HK-2 (cell line): ENCODE data around the gene STIMATE.

Source experiments
- DNase-seq: peaks from one replicate; pipeline ENCODE4 v3.0.0-alpha.2; 2018; ENCODE audit not compliant: unreplicated experiment

STIMATE gene

DNA sequence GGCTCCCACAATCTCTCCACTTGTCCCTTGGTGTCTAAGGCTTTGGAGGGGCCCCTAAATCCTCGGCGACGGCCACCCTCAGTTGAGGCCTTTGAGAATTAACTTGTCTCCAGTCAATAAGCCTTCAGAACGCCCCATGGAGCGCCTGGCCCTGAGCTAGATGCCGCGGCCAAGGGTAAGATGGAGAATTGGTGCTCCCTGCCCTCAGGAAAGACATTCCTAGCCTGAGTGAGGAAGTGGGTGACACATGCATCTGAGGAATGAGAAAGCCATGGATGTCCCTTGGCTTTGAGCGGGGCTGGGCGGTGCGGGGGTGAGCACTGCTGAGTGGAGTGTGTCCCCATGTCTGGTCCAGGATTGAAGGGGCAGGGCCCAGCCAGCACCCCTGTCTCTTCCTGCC, 80.1 kb downstream of the STIMATE start:
- no peak for DNase-seq

DNA sequence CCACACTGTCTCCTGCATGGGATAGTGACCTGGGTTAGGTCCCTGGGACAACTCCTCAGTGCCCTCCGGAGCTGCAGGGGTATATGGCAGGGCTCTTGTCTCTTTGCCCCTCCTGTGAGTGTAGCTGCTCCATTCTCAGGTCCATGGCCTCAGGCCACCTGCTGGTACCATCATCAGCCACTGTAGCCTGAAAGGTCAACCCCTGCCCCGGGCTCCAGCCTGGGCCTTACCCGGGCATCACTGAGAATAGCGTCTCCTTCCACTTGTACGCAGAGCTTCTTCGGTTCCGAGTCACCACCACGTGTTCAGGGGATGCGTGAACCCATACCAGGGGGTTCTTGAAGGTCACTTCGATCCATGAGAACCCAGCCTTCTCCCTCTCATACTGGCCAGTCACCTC, 80.7 kb downstream of the STIMATE start:
- no peak for DNase-seq

GRCh38 chr3:52816199-52816598, 81.1 kb downstream of the STIMATE start:
- DNase-seq = no peak

- DNase-seq = no peak
Measured at GRCh38 chr3:52813810-52814209, 83.5 kb downstream of the STIMATE start.

DNA sequence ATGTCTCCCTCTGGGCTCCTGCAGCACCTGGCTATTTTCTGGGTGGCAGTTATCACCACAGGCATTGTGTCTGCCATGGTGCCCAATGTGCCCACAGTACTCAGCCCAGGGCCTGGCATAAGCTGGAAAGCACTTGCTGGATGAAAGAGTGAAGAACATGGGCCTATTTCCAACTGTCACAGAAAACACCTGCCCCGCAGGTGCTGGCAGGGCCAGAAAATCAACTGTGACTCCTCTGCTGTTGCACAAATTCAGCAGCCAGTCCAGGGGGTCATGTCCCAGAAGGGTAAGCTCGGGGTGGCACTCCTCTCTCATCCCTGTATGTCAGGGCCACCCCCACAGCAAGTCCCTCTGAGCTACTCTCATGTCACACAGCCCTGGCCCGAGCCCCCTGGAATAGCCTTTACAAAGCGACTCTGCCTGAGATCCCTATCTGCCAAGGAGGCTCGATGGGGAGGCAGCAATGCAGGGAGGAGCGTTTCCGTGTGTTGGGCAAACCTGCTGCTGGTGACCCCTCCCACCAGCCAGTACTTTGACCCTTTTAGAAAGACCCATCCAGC, 85.8 kb downstream of the STIMATE start:
- no peak for DNase-seq

DNA sequence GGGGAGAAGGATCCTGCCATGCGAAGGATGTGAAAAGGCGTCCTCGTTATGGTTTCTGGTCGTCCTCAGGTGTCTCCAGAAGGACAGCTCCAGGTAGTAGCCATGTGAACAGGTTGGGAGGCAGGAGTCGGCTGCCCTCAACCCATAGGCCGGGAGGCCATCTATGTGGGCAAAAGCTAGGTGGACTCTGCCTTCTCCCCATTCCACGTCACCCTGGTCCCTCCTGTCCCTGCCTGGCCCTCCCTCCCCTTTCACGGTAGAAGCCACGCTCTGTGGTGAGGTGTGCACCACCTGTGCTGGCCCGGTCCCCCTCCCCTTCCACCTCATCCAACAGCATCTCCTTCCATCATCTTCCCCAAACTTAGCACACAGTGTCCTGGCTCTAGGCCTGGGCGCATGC, 86.4 kb downstream of the STIMATE start:
- DNase-seq = no peak

- DNase-seq = no peak
Measured at GRCh38 chr3:52809662-52810377, 87.5 kb downstream of the STIMATE start.

DNA sequence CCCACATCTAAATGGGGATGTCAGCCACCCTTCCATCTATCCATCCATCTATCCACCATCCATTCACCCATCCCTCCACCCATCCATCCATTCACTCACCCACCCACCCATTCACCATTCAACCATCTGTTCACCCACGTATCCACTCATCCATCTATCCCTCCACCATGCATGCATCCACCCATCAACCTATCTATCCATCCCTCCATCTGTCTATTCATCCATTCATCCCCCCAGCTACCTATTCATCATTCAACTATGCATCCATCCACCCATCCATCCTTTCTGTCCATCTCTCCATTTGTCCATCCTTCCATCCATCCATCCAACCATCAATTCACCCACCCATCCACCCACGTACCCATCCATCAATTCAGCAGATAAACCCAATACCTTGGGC, 88.2 kb downstream of the STIMATE start:
- no peak for DNase-seq

DNA sequence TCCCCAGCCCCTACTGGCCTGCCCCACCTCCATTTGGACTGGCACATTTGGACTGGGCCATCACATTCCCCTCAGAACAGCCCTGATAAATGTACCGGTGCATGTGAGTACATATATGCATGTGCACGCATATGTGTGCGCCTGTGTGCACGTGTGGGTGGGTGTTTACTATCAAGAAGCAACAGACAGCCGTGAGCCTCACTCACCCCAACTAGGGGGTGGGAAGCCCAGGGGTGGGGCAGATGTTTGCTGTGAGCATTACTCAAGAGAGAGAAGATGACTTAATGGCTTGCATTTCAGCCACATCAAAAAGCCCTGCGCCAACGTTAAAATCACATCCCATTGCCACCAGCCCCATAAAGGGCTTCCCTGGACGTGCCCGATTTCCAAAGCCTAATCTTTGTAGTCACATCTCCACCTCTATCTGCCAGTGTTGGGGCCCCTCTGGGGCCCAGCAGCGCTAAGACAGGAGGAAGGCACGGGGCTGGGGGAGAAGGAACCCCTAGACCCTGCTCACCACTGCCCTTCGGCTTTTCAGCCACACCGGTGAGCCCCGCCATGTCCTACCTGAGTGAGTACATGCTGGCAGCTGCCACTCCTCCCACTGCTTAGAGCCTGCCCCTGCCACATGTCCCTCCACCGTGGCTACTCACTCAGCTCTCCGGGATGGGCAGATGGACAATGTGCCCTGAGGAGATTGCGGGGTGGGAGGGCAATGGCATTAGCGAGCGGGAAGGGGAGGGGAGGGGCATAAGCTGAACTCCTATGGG, 91.9 kb downstream of the STIMATE start:
- DNase-seq = no peak

- DNase-seq = no peak
Measured at GRCh38 chr3:52801839-52802238, 95.5 kb downstream of the STIMATE start.

- no peak for DNase-seq
Measured at GRCh38 chr3:52800079-52800478, 97.3 kb downstream of the STIMATE start.

DNA sequence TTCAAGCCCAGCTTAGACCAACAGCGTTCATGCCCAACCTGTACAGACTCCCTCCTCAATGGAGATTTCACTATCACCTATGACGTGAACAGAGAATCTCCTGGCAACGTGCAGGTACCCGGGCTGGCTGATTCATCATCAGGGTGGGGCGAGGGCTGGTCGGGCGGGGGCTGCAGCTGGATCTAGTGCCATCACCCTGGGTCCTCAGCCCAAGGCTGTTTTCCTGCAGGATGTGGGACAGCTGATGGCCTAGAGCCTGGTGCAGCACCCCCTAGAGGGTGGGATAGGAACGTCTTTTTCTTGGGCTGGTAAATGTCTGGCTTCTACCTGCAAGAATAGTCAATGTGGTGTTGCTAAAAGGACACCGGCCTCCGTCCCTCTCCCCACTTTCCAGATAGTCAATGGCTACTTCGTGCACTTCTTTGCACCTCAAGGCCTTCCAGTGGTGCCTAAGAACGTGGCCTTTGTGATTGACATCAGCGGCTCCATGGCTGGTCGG, 98.3 kb downstream of the STIMATE start:
- DNase-seq = no peak

DNA sequence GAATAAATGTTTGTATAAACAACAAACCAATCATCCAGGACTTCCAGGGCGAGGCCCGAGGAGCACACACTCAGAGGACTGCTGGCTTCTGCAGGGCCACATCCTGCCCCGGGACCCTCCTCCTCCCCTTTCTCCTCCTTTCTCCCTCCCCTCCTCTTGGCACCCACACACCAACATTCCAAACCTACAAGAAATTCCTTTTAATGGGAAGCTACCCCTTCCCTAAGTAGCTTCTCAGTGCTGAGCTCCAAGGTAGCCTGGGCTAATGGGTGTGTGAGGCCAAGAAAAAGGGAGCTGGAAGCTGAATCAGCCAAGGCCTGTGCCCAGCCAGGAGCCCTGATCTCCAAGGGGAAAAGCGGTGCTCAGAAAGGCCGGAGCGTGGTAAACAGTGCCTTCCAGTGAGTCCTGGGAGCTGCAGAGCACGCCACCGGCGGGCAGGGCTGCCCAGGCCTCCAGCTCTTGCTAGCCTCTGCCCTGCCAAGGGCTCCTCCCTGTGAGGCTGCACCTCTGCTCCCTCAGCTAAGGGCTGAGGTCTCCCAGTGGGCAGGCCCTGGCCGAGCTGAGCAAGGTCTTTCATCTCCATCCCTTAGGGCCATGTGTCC, 98.9 kb downstream of the STIMATE start:
- no peak for DNase-seq

DNA sequence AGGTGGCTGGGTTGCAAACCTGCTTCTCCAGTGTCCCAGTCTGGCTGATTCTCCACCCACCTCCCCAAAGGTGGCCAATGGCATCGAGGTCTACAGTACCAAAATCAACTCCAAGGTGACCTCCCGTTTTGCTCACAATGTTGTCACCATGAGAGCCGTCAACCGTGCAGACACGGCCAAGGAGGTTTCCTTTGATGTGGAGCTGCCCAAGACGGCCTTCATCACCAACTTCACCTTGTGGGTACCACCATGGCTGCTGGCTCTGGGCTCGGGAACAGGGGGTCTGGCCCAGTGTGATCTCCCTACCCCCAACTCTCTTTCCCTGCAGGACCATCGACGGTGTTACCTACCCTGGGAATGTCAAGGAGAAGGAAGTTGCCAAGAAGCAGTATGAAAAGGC, 100.9 kb downstream of the STIMATE start:
- DNase-seq = no peak

- DNase-seq = no peak
Measured at GRCh38 chr3:52795298-52795900, 101.9 kb downstream of the STIMATE start.

DNA sequence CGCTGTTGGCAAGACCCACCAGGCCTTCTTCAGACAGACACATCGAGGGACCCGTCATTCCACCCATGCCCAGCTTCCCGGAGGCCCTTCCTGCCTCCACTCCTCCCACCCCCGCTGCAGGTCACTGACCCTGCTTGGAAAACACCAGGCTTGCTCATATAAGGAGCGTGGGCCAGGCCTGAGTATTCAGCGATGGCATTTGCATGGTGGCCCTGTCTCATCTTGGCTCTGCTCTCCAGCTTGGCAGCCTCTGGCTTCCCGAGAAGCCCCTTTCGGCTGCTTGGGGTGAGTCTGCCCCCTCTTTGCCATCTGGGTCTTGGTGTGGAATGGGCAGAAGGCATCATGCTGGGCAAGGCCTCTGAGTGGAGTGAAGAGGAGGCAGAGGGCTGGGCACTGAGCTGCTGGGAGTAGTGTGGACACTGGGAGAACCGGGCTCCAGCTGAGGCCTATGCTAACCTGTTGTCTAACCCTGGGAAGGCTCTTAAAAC, 102.7 kb downstream of the STIMATE start, which contains the start of gene ITIH3:
TSS of gene ITIH3 (plus strand) at position 185 of the 488 bp plus-strand sequence. CDS start at position 193, 8 bp downstream.
- DNase-seq = no peak

GRCh38 chr3:52793702-52794611, 103.4 kb downstream of the STIMATE start:
- no peak for DNase-seq

GRCh38 chr3:52792961-52793695, 104.2 kb downstream of the STIMATE start:
- DNase-seq = no peak

GRCh38 chr3:52792413-52792812, 104.9 kb downstream of the STIMATE start:
- DNase-seq = no peak

- DNase-seq = no peak
Measured at GRCh38 chr3:52791928-52792327, 105.4 kb downstream of the STIMATE start.
